GM18870 (cell line): ENCODE measurements around the gene TADA2B.

Source experiments
- ATAC-seq: cut with Tn5 transposase; IDR thresholded peaks from one replicate; pipeline ENCODE4 v1.9.1; 2021; ENCODE audit warnings: moderate library complexity; ENCODE audit not compliant: unreplicated experiment

Gene TADA2B

DNA sequence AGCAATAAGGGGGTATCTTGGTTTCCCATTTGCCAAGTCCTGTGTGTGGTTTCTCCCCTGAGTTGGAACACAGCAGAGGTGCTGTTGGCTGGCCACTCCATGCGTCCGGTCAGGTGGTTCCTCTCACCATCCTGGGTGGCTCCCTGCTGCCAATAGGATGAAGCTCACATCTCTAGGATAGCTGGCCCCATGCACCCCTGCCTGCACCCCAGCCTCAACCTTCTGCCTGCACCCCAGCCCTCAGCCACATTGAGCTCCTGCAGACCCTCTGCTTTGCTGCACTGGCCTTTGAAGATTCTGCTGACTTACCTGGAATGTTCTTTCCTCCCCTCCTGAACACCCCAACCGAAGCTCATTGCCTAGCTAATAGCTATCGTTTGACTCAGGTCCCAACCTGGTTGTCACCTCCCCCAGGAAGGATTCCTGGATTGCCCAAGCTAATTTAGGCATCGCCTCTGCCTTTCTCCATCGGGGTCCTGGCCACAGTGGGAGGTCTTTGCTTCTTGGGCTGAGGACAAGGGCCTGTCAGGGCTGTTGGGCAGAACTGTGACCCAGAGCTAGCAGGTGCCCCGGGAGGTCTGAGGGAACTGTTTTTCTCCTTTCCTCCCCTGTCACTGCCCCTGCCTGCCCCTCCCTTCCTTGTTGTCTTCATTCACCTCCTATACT is 61.3 kb downstream of the TADA2B start:
- no peak for ATAC-seq

DNA sequence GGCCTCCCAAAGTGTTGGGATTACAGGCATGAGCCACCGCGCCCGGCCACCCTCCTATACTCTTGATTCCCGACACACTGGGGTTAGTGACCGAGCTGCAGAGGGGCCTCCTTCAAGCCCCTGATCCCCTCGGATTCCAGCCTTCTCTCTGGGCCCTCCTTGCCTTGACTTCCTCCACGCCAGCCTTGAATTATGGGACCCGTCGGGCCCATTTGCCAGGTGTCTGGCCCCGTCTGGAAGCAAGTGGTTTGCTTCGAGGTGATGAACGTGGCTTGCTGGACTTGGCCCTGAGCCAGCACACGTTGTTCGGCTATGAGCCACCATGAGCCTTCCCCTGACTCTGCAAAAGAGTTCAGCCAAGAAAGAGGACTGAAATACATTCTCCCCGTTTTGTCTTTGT is 62.1 kb downstream of the TADA2B start:
- ATAC-seq: no peak

DNA sequence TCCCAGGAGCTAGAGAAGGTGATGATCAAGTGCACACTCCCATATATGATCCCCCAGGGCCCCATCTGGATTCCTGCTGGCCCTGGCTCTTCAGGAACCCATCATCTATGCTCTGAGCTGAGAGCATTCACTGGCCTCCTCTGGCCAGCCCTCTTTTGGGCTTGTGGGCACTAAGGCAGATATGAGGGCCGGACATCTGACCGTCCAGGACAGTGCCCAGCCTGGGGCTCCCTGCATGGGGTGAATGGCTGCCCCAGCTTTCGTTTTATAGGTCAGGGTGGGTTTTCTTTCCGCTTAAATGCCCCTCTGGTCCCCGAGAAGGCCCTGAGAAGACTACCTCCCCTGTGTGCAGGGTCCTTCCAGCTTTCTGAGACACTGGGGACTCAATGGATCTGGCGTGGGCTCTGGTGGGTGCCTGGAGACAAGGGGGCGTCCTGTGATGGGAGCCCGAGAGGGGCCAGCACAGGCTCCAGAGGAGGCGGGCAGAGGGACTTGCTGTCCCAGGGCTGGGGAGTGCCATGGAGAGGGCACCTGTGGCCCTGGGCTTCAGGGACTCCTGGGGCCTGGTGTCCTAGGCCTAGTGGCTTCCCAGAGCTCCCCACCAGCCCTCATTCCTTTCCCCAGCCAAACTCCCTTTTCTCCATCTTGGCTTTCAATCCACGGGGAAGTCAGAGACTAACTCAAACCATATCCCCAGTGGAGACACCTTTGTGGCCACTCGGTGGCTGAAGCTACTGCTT is 64.2 kb downstream of the TADA2B start:
- ATAC-seq: no peak
